ENCODE data around the gene ITPR1.

DNA sequence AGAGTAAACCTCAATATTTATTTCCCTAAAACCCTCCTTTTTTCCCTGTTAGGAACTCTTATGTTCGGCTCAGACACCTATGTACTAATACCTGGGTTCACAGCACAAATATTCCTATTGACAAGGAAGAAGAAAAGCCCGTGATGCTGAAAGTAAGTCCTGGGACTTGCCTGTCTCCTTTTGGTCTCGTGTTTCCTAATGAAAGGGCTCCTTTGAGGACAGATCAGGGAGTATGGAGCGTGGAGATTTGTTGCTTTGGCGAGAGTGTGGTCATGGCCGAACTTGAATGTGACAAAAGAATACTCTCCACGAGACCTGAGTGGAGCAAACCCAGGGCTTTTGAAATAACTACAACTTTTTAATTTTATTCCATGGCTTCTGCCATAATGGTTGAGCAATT, 167.8 kb downstream of the ITPR1 start:
- TF ChIP-seq POLR2AphosphoS5 (IDR thresholded peaks at IDR 0.05) = no peak
- TF ChIP-seq POLR2A (IDR thresholded peaks at IDR 0.05) = no peak
